HepG2 (cell line): ENCODE data around the gene COPZ1. TPM values are rescaled to one million over a fixed set of nuclear protein-coding genes. Genes with fewer than 3 reads are reported as not detected.

ENCODE experiments used
- EHMT2 ChIP-seq: fragments of 200-600 bp; sonication (generic); IDR thresholded peaks from 2 replicates; pipeline ENCODE4 v1.7.0; 2017; ENCODE audit warnings: antibody characterized with exemption, low read depth, low read length, borderline replicate concordance
- GTF2F1 ChIP-seq: fragments of 150-350 bp; IDR thresholded peaks from 2 replicates; pipeline ENCODE4 v1.6.1; 2014; ENCODE audit warnings: low read length
- HDAC1 ChIP-seq: sonication (generic); formaldehyde crosslinking; IDR thresholded peaks from 2 replicates; pipeline ENCODE4 v1.5.1; 2020; ENCODE audit warnings: mild to moderate bottlenecking, missing genetic modification reagents
- KLF11 ChIP-seq: IDR thresholded peaks from 2 replicates; pipeline ENCODE4 v1.6.1; 2016; ENCODE audit warnings: missing compliant biosample characterization
- LCORL ChIP-seq, 2 experiments: fragments of 450-650 bp in 1 of 2; sonication (generic) in 1 of 2; formaldehyde crosslinking in 1 of 2; IDR thresholded peaks; 2 replicates each; pipeline versions ENCODE4 v1.5.0 to v1.6.1; 2017 to 2020; ENCODE audit warnings: antibody characterized with exemption in 1 of 2, missing genetic modification reagents in 1 of 2
- RARA ChIP-seq: IDR thresholded peaks from 2 replicates; pipeline ENCODE4 v1.6.1; 2016; ENCODE audit warnings: missing genetic modification reagents, missing compliant biosample characterization
- SIX4 ChIP-seq: sonication (generic); formaldehyde crosslinking; IDR thresholded peaks from 2 replicates; pipeline ENCODE4 v1.4.0; 2020; ENCODE audit warnings: missing genetic modification reagents
- SMAD3 ChIP-seq: sonication (generic); formaldehyde crosslinking; IDR thresholded peaks from 2 replicates; pipeline ENCODE4 v1.4.0; 2020; ENCODE audit warnings: missing genetic modification reagents
- SPEN ChIP-seq: sonication (generic); formaldehyde crosslinking; IDR thresholded peaks from 2 replicates; pipeline ENCODE4 v1.5.1; 2020; ENCODE audit warnings: low read depth, mild to moderate bottlenecking, missing genetic modification reagents
- TEAD2 ChIP-seq: sonication (generic); formaldehyde crosslinking; IDR thresholded peaks from 2 replicates; pipeline ENCODE4 v1.9.0; 2021; ENCODE audit warnings: missing genetic modification reagents
- ZBTB21 ChIP-seq: sonication (generic); formaldehyde crosslinking; IDR thresholded peaks from 2 replicates; pipeline ENCODE4 v1.4.0; 2020; ENCODE audit warnings: missing genetic modification reagents
- ZFP36L2 ChIP-seq: sonication (generic); formaldehyde crosslinking; IDR thresholded peaks from 2 replicates; pipeline ENCODE4 v1.4.0; 2020; ENCODE audit warnings: missing genetic modification reagents
- ZFP41 ChIP-seq: sonication (generic); formaldehyde crosslinking; IDR thresholded peaks from 2 replicates; pipeline ENCODE4 v1.4.0; 2020; ENCODE audit warnings: mild to moderate bottlenecking, missing genetic modification reagents, borderline replicate concordance
- ZMYM4 ChIP-seq: sonication (generic); formaldehyde crosslinking; IDR thresholded peaks from 2 replicates; pipeline ENCODE4 v1.8.1; 2023; ENCODE audit warnings: mild to moderate bottlenecking, missing genetic modification reagents
- ZNF547 ChIP-seq: sonication (generic); formaldehyde crosslinking; IDR thresholded peaks from 2 replicates; pipeline ENCODE4 v1.5.1; 2020; ENCODE audit warnings: mild to moderate bottlenecking, missing genetic modification reagents
- ZNF790 ChIP-seq: sonication (generic); formaldehyde crosslinking; IDR thresholded peaks from 2 replicates; pipeline ENCODE4 v1.8.0; 2022; ENCODE audit warnings: missing genetic modification reagents, mild to moderate bottlenecking, borderline replicate concordance
- ZNF839 ChIP-seq: sonication (generic); formaldehyde crosslinking; IDR thresholded peaks from 2 replicates; pipeline ENCODE4 v1.4.0; 2020; ENCODE audit warnings: missing genetic modification reagents, mild to moderate bottlenecking, borderline replicate concordance
- ZSCAN30 ChIP-seq: sonication (generic); formaldehyde crosslinking; IDR thresholded peaks from 2 replicates; pipeline ENCODE4 v1.5.0; 2020; ENCODE audit warnings: mild to moderate bottlenecking, missing genetic modification reagents
- polyA plus RNA-seq, 8 experiments: library from polyadenylated mRNA; depleted of rRNA in 3 of 8; stranded (reverse) in 7 of 8; unstranded in 1 of 8; fragments of >200 nt; fragmentation: Illumina TruSeq in 4 of 8; extraction: Trizol in 4 of 8; gene quantifications; 2 replicates each; pipeline versions ENCODE4 v1.2.1 to v1.2.3, GENCODE V29; 2011 to 2016; ENCODE audit warnings: low read depth in 4 of 8, missing spikeins in 1 of 8, mixed read lengths in 1 of 8; ENCODE audit not compliant: insufficient read depth in 1 of 8
- total RNA-seq, 5 experiments: library from RNA; depleted of rRNA; stranded (reverse); fragments of >200 nt; fragmentation: Illumina TruSeq; extraction: Trizol; gene quantifications; 2 replicates each; pipeline ENCODE4 v1.2.3, GENCODE V29; 2016; ENCODE audit warnings: low read depth in 1 of 5
- TF ChIP-seq, protein P1 (sequence below): sonication (generic); formaldehyde crosslinking; IDR thresholded peaks from 2 replicates; pipeline ENCODE4 v1.5.0; 2020; ENCODE audit warnings: missing genetic modification reagents
- TF ChIP-seq, protein P2 (sequence below): IDR thresholded peaks from 2 replicates; pipeline ENCODE4 v1.6.1; 2016; ENCODE audit warnings: mild to moderate bottlenecking, missing biosample characterization, missing genetic modification reagents
- TF ChIP-seq, protein P3 (sequence below): sonication (generic); formaldehyde crosslinking; IDR thresholded peaks from 2 replicates; pipeline ENCODE4 v1.8.1; 2023; ENCODE audit warnings: missing genetic modification reagents, inconsistent platforms, borderline replicate concordance
- TF ChIP-seq, protein P4 (sequence below): sonication (generic); formaldehyde crosslinking; IDR thresholded peaks from 2 replicates; pipeline ENCODE4 v1.5.0; 2020; ENCODE audit warnings: mild to moderate bottlenecking, missing genetic modification reagents
- TF ChIP-seq, protein P5 (sequence below): sonication (generic); formaldehyde crosslinking; IDR thresholded peaks from 2 replicates; pipeline ENCODE4 v1.8.0; 2023; ENCODE audit warnings: mild to moderate bottlenecking, missing genetic modification reagents
- TF ChIP-seq, protein P6 (sequence below): sonication (generic); formaldehyde crosslinking; IDR thresholded peaks from 2 replicates; pipeline ENCODE4 v1.4.0; 2020; ENCODE audit warnings: mild to moderate bottlenecking, missing genetic modification reagents

The COPZ1 gene
- total and polyA plus RNA-seq, 2 of the 13 experiments (the other 11 are each of a cell fraction or from before 2014, with no cell fraction given) = 125 to 184 TPM

DNA sequence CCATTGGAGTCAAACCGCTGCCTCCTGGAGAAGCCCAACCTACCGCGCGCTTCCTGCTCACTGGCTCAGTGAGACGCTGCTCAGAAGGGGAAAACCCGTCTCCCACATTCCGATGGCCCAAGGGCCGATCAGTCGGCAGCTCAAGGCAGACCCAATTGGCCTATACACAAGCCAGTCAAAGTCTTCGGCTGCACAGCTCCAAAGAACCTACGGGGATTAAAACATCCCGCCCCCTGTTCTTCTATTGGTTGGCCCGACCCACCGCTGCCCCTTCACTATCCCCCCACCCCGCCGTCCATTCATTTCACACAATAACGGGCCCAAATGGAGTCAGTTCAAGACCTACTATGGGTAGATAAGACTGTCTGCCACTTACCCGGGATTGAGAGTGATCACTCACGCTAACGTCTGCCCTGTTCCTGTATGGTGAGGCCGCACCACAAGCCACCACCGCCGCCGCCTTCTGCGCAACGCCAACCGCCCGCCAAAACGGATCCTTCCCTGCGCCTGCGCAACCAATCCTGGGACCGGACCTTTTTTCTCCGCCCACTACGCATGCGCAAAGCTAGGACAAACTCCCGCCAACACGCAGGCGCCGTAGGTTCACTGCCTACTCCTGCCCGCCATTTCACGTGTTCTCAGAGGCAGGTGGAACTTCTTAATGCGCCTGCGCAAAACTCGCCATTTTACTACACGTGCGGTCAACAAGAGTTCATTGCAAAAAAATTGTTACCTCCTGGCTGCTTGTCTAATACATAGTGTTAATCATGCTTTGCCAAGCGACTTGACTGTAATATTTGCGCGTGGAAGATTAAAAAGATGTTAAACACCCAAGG, 45.1 kb upstream of the COPZ1 start, which contains the start of gene CBX5 (continued):
- TF ChIP-seq, protein P1, sequence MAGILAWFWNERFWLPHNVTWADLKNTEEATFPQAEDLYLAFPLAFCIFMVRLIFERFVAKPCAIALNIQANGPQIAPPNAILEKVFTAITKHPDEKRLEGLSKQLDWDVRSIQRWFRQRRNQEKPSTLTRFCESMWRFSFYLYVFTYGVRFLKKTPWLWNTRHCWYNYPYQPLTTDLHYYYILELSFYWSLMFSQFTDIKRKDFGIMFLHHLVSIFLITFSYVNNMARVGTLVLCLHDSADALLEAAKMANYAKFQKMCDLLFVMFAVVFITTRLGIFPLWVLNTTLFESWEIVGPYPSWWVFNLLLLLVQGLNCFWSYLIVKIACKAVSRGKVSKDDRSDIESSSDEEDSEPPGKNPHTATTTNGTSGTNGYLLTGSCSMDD (CRISPR knock-in tag) = no peak
- TF ChIP-seq EHMT2 (peak; percentile 69; the same call in 1 of the 2 replicates), LCORL (IDR thresholded peaks at IDR 0.05) (no peak), LCORL (CRISPR knock-in tag; IDR thresholded peaks at IDR 0.05) (peak; percentile 44), ZSCAN30 (CRISPR knock-in tag) (no peak), ZFP36L2 (CRISPR knock-in tag) (no peak), ZFP41 (CRISPR knock-in tag) (peak; percentile 4; the same call in 1 of the 2 replicates), TEAD2 (CRISPR knock-in tag) (0 out of 2 replicates have a peak, but pooled peaks have one; percentile 85), ZNF839 (CRISPR knock-in tag) (no peak), ZBTB21 (CRISPR knock-in tag) (no peak), SIX4 (CRISPR knock-in tag) (no peak), KLF11 (CRISPR knock-in tag) (0 out of 2 replicates have a peak, but pooled peaks have one; percentile 33), ZNF790 (CRISPR knock-in tag) (no peak), ZNF547 (CRISPR knock-in tag) (peak; percentile 48), GTF2F1 (no peak; the same call in 1 of the 2 replicates), HDAC1 (CRISPR knock-in tag) (peak; percentile 59; the same call in 1 of the 2 replicates), SMAD3 (CRISPR knock-in tag) (peak; percentile 74), SPEN (peak; percentile 24; the same call in 1 of the 2 replicates), RARA (CRISPR knock-in tag) (peak; percentile 49; the same call in 1 of the 2 replicates), ZMYM4 (CRISPR knock-in tag) (peak; percentile 32)
- TF ChIP-seq, protein P2, sequence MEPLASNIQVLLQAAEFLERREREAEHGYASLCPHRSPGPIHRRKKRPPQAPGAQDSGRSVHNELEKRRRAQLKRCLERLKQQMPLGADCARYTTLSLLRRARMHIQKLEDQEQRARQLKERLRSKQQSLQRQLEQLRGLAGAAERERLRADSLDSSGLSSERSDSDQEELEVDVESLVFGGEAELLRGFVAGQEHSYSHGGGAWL (CRISPR knock-in tag) = 0 out of 2 replicates have a peak, but pooled peaks have one; percentile 43
- TF ChIP-seq, protein P3, sequence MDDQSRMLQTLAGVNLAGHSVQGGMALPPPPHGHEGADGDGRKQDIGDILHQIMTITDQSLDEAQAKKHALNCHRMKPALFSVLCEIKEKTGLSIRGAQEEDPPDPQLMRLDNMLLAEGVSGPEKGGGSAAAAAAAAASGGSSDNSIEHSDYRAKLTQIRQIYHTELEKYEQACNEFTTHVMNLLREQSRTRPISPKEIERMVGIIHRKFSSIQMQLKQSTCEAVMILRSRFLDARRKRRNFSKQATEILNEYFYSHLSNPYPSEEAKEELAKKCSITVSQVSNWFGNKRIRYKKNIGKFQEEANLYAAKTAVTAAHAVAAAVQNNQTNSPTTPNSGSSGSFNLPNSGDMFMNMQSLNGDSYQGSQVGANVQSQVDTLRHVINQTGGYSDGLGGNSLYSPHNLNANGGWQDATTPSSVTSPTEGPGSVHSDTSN (CRISPR knock-in tag) = peak; percentile 95; the same call in 1 of the 2 replicates
- TF ChIP-seq, protein P4, sequence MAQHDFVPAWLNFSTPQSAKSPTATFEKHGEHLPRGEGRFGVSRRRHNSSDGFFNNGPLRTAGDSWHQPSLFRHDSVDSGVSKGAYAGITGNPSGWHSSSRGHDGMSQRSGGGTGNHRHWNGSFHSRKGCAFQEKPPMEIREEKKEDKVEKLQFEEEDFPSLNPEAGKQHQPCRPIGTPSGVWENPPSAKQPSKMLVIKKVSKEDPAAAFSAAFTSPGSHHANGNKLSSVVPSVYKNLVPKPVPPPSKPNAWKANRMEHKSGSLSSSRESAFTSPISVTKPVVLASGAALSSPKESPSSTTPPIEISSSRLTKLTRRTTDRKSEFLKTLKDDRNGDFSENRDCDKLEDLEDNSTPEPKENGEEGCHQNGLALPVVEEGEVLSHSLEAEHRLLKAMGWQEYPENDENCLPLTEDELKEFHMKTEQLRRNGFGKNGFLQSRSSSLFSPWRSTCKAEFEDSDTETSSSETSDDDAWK (CRISPR knock-in tag) = no peak
- TF ChIP-seq, protein P5, sequence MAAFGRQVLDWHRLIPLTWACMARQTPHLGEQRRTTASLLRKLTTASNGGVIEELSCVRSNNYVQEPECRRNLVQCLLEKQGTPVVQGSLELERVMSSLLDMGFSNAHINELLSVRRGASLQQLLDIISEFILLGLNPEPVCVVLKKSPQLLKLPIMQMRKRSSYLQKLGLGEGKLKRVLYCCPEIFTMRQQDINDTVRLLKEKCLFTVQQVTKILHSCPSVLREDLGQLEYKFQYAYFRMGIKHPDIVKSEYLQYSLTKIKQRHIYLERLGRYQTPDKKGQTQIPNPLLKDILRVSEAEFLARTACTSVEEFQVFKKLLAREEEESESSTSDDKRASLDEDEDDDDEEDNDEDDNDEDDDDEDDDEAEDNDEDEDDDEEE (CRISPR knock-in tag) = peak; percentile 40; the same call in 1 of the 2 replicates
- TF ChIP-seq, protein P6, sequence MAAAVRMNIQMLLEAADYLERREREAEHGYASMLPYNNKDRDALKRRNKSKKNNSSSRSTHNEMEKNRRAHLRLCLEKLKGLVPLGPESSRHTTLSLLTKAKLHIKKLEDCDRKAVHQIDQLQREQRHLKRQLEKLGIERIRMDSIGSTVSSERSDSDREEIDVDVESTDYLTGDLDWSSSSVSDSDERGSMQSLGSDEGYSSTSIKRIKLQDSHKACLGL = peak; percentile 60; the same call in 1 of the 2 replicates
